ENCODE data around the gene SLIT3. TPM values are rescaled to one million over a fixed set of nuclear protein-coding genes. Genes with fewer than 3 reads are reported as not detected.

SLIT3 gene
- total RNA-seq, 1 donor from 2014 or later = 56.6 TPM

DNA sequence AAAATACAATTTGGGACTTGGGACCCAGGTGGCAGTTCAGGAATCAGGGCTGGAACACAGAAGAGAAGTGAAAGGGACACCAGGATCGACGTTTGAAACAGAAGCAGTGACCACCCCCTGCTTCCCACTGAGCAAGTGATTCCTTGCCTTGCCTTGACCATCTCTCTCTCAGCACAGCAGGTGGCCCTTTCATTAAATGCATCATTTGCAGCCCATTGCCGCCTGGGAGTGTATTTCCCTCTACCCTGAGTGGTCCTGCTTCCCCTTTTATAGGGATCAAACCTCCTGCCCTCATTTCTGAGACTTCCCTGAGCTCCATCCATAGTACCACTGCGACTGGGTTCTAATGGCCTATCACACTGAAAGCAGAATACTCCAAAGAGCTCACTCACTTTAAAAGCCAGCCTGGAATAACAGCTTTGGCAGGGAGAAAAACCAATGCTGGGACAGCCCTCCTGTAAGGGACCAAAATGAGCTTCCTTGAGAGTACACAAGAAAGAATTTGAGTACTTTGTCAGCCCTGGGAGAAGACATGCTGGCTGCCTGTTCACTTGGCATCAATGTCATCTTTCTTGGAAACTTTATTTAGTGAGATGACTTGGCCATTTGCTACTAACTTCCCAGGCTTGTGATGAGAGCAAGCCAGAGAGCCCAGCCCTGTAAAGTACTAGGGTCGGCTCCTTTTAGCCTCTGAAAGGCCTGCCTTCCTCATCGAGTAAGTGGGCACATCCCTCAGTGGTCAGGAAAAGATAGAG is 149.7 kb downstream of the SLIT3 start:
- TF ChIP-seq, protein P1, sequence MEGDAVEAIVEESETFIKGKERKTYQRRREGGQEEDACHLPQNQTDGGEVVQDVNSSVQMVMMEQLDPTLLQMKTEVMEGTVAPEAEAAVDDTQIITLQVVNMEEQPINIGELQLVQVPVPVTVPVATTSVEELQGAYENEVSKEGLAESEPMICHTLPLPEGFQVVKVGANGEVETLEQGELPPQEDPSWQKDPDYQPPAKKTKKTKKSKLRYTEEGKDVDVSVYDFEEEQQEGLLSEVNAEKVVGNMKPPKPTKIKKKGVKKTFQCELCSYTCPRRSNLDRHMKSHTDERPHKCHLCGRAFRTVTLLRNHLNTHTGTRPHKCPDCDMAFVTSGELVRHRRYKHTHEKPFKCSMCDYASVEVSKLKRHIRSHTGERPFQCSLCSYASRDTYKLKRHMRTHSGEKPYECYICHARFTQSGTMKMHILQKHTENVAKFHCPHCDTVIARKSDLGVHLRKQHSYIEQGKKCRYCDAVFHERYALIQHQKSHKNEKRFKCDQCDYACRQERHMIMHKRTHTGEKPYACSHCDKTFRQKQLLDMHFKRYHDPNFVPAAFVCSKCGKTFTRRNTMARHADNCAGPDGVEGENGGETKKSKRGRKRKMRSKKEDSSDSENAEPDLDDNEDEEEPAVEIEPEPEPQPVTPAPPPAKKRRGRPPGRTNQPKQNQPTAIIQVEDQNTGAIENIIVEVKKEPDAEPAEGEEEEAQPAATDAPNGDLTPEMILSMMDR (conservative IDR thresholded peaks at IDR 0.05) = no peak
- DNase-seq (ENCODE audit: extremely low spot score, unreplicated experiment) = no peak
- H3K4me1 Mint-ChIP-seq (ENCODE audit: unreplicated experiment) = peaks cover 57% of the 10 kb centered on the region
- no peak overlapping the region for H3K4me3 Mint-ChIP-seq
- H3K27ac Mint-ChIP-seq = no peak overlapping the region
- no peaks in the 10 kb centered on the region for H3K9me3 Mint-ChIP-seq
- H3K27me3 Mint-ChIP-seq = peaks cover 26% of the 10 kb centered on the region
- H3K36me3 Mint-ChIP-seq = peaks cover 3% of the 10 kb centered on the region

DNA sequence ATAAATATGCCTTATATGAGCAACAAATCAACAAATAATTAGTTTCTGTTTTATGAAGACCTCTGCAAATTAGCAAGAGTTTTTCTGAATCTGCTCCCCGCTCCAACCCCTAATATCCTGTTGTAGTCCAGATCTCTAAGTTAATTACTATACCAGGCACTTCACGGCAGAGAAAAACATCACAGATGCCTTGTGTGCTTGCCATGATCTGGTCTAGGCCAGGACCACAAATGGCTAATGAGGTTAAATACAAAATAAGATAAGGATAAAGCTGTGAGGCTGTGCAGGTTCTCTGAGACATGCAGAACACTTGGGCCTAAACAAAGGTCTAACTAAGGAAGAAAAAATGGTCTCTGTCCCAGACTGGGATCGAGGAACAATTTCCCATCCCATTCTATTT is 150.8 kb downstream of the SLIT3 start:
- Mint-ChIP-seq H3K27ac (no peak overlapping the region), H3K27me3 (peaks cover 26% of the 10 kb centered on the region), H3K4me1 (ENCODE audit: unreplicated experiment) (peaks cover 59% of the 10 kb centered on the region), H3K36me3 (peaks cover 3% of the 10 kb centered on the region), H3K4me3 (no peak overlapping the region), H3K9me3 (no peaks in the 10 kb centered on the region)
- TF ChIP-seq, protein P1 (conservative IDR thresholded peaks at IDR 0.05) = no peak
- DNase-seq (ENCODE audit: extremely low spot score, unreplicated experiment) = no peak

DNA sequence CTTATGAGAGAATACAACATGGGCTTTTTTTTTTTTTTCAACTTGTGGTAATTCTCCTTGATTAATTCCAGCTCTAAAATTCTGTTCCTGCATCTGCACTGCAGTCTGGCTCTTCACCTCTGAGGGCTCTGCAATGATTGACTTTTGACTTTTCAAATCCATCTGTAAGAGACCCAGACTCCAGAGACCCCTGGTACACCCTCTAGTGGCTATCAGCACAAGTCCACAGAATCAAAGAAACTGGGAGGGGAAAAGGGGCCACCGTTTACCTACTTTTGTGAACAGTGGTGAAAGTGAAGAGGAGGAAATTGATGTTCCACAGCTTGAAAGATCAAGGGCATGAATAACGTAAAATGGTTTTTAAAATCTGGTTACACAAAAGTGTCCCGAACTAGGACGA is 151.6 kb downstream of the SLIT3 start:
- Mint-ChIP-seq H3K27ac (no peak overlapping the region), H3K4me3 (no peak overlapping the region), H3K36me3 (peaks cover 4% of the 10 kb centered on the region), H3K4me1 (ENCODE audit: unreplicated experiment) (peaks cover 57% of the 10 kb centered on the region), H3K27me3 (peaks cover 32% of the 10 kb centered on the region), H3K9me3 (no peaks in the 10 kb centered on the region)
- TF ChIP-seq, protein P1 (conservative IDR thresholded peaks at IDR 0.05) = peak; percentile 74
- no peak for DNase-seq (ENCODE audit: extremely low spot score, unreplicated experiment)

DNA sequence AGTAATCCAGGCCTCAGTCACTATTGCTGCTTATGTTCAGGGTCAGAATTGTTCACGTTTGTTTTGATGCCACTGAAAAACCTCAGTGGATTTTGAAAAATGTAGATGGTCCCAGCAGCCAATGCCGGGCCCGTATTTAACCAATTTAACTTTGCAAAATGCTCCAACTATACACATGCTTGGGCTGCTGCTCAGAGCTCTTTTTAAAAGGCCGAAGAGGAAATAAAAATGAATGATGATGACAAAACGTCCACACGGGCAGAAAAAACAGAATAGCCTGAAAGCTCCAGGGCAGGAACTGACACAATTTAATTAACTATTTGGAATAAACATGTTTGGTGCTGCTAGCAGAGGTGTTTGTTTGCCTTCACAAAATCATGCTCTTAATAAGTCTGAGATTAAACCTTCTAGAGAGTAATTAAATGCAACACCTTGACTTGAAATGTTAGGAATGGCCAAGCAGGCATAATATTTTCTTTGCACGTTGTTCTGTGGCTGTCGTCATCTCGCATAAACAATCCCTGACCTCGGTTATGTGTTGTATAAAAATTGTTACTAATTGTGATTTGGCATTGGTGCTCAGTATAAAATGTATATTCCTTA is 152.7 kb downstream of the SLIT3 start:
- H3K27me3 Mint-ChIP-seq = peaks cover 35% of the 10 kb centered on the region
- peaks cover 9% of the 10 kb centered on the region for H3K36me3 Mint-ChIP-seq
- peaks cover 50% of the 10 kb centered on the region for H3K4me1 Mint-ChIP-seq (ENCODE audit: unreplicated experiment)
- no peaks in the 10 kb centered on the region for H3K9me3 Mint-ChIP-seq
- TF ChIP-seq, protein P1 (conservative IDR thresholded peaks at IDR 0.05) = no peak
- H3K27ac Mint-ChIP-seq = no peak overlapping the region
- DNase-seq (ENCODE audit: extremely low spot score, unreplicated experiment) = no peak
- H3K4me3 Mint-ChIP-seq = no peak overlapping the region

DNA sequence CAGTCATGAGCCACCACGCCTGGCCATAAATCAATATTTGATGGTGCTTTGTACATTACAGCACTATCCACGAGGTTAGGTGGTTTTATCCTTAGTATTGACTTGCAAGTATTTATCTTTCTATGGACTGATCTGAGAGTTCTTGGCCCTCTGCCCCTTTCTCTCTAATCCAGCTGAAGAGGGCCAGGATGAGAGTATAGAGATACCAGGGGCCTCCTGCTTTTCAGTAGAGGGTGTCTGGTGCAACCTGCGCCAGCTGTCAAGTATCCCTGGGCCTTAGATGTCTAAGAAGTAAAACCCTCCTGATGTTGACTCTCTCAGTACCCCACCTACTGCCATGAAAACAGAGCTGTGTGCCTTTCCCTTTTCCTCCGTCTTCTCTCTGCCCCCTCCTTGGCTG is 153.4 kb downstream of the SLIT3 start:
- peaks cover 35% of the 10 kb centered on the region for H3K27me3 Mint-ChIP-seq

More for the DNA sequence above, 153.4 kb downstream of the SLIT3 start:
- TF ChIP-seq, protein P1 (conservative IDR thresholded peaks at IDR 0.05) = no peak
- H3K4me1 Mint-ChIP-seq (ENCODE audit: unreplicated experiment) = peaks cover 48% of the 10 kb centered on the region
- DNase-seq (ENCODE audit: extremely low spot score, unreplicated experiment) = no peak
- peaks cover 9% of the 10 kb centered on the region for H3K36me3 Mint-ChIP-seq
- H3K9me3 Mint-ChIP-seq = no peaks in the 10 kb centered on the region
- H3K27ac Mint-ChIP-seq = no peak overlapping the region
- H3K4me3 Mint-ChIP-seq = no peak overlapping the region
